Measurements from ENCODE around the gene ATP7B.
A peak's percentile ranks its signal among the peaks of the same experiment; 100 is the strongest.

The ATP7B gene

GRCh38 chr13:51923983-51924539, 87.2 kb downstream of the ATP7B start:
- no peak overlapping the region for H3K4me3 ChIP-seq (ENCODE audit: control insufficient read depth in 1 of 7, extremely low read depth in 1 of 7, insufficient read depth in 4 of 7, low read depth in 2 of 7, low read length in 6 of 7)
- CTCF ChIA-PET = interaction anchor here (0.8 to 5.2 kb wide), 6 partner anchors 11 to 29 kb away, joined by 3 to 38 read pairs (median 4); no protein-coding TSS in a partner anchor
- DNase-seq = peak; percentile 17 to 65 (median 28)
- H3K9me3 ChIP-seq (ENCODE audit: control extremely low read depth in 1 of 5, control insufficient read depth in 4 of 5, insufficient read depth in 2 of 5, low read depth in 1 of 5, low read length in 4 of 5) = no peaks in the 10 kb centered on the region
- 100% methylated on average over 1 of the region's 3 CpGs for WGBS (ENCODE audit: insufficient coverage)
- H3K4me1 ChIP-seq (ENCODE audit: control extremely low read depth in 1 of 4, control insufficient read depth in 4 of 4, insufficient read depth in 4 of 4, low read length in 3 of 4) = no peaks in the 10 kb centered on the region
- peaks cover 0 to 3% (median 0%) of the 10 kb centered on the region in 4 experiments for H3K36me3 ChIP-seq (ENCODE audit: control insufficient read depth in 4 of 4, insufficient read depth in 4 of 4, low read length in 3 of 4)
- H3K27ac ChIP-seq (ENCODE audit: insufficient read depth in 1 of 2, low read depth in 1 of 2, low read length in 2 of 2, poor library complexity in 1 of 2, severe bottlenecking in 2 of 2) = no peak overlapping the region
- POLR2A ChIA-PET = no interaction called here
- H3K27me3 ChIP-seq (replicated peaks in 2 of 5; ENCODE audit: control insufficient read depth in 4 of 5, insufficient read depth in 5 of 5, low read length in 4 of 5) = no peaks in the 10 kb centered on the region

GRCh38 chr13:51922771-51923480, 88.3 kb downstream of the ATP7B start:
- 100% methylated on average over 9 of the region's 10 CpGs for WGBS (ENCODE audit: insufficient coverage)
- no peaks in the 10 kb centered on the region for H3K9me3 ChIP-seq (ENCODE audit: control extremely low read depth in 1 of 5, control insufficient read depth in 4 of 5, insufficient read depth in 2 of 5, low read depth in 1 of 5, low read length in 4 of 5)
- no peak overlapping the region for H3K27ac ChIP-seq (ENCODE audit: insufficient read depth in 1 of 2, low read depth in 1 of 2, low read length in 2 of 2, poor library complexity in 1 of 2, severe bottlenecking in 2 of 2)
- H3K36me3 ChIP-seq (ENCODE audit: control insufficient read depth in 4 of 4, insufficient read depth in 4 of 4, low read length in 3 of 4) = peaks cover 0 to 3% (median 0%) of the 10 kb centered on the region in 4 experiments
- no peaks in the 10 kb centered on the region for H3K27me3 ChIP-seq (replicated peaks in 2 of 5; ENCODE audit: control insufficient read depth in 4 of 5, insufficient read depth in 5 of 5, low read length in 4 of 5)
- ChIA-PET CTCF (interaction anchor here (0.9 to 5.2 kb wide), 4 partner anchors 9 to 107 kb away, joined by 3 to 38 read pairs (median 16); no protein-coding TSS in a partner anchor), POLR2A (no interaction called here)
- no peak overlapping the region for H3K4me3 ChIP-seq (ENCODE audit: control insufficient read depth in 1 of 7, extremely low read depth in 1 of 7, insufficient read depth in 4 of 7, low read depth in 2 of 7, low read length in 6 of 7)
- no peaks in the 10 kb centered on the region for H3K4me1 ChIP-seq (ENCODE audit: control extremely low read depth in 1 of 4, control insufficient read depth in 4 of 4, insufficient read depth in 4 of 4, low read length in 3 of 4)
- no peak for DNase-seq

GRCh38 chr13:51921790-51922740, 89.2 kb downstream of the ATP7B start:
- Histone ChIP-seq H3K4me3 (ENCODE audit: control insufficient read depth in 1 of 7, extremely low read depth in 1 of 7, insufficient read depth in 4 of 7, low read depth in 2 of 7, low read length in 6 of 7) (no peak overlapping the region), H3K36me3 (ENCODE audit: control insufficient read depth in 4 of 4, insufficient read depth in 4 of 4, low read length in 3 of 4) (peaks cover 0 to 3% (median 0%) of the 10 kb centered on the region in 4 experiments), H3K9me3 (ENCODE audit: control extremely low read depth in 1 of 5, control insufficient read depth in 4 of 5, insufficient read depth in 2 of 5, low read depth in 1 of 5, low read length in 4 of 5) (no peaks in the 10 kb centered on the region), H3K27me3 (replicated peaks in 2 of 5; ENCODE audit: control insufficient read depth in 4 of 5, insufficient read depth in 5 of 5, low read length in 4 of 5) (no peaks in the 10 kb centered on the region), H3K4me1 (ENCODE audit: control extremely low read depth in 1 of 4, control insufficient read depth in 4 of 4, insufficient read depth in 4 of 4, low read length in 3 of 4) (no peaks in the 10 kb centered on the region), H3K27ac (ENCODE audit: insufficient read depth in 1 of 2, low read depth in 1 of 2, low read length in 2 of 2, poor library complexity in 1 of 2, severe bottlenecking in 2 of 2) (no peak overlapping the region)
- POLR2A ChIA-PET = no interaction called here
- 98% methylated on average over 6 of the region's 14 CpGs for WGBS (ENCODE audit: insufficient coverage)
- DNase-seq = no peak
- CTCF ChIA-PET = interaction anchor here (1.2 to 5.2 kb wide), 4 partner anchors 9 to 107 kb away, joined by 3 to 38 read pairs (median 16); no protein-coding TSS in a partner anchor

GRCh38 chr13:51920786-51921185, 90.5 kb downstream of the ATP7B start:
- WGBS (ENCODE audit: insufficient coverage) = 95% methylated on average over 8 of the region's 8 CpGs
- ChIA-PET POLR2A (no interaction called here), CTCF (interaction anchor here (0.6 to 5.2 kb wide), 3 partner anchors 9 to 41 kb away, joined by 3 to 38 read pairs (median 5); no protein-coding TSS in a partner anchor)

GRCh38 chr13:51920267-51920666, 91.0 kb downstream of the ATP7B start:
- Histone ChIP-seq H3K36me3 (ENCODE audit: control insufficient read depth in 4 of 4, insufficient read depth in 4 of 4, low read length in 3 of 4) (peaks cover 0 to 3% (median 0%) of the 10 kb centered on the region in 4 experiments), H3K4me1 (ENCODE audit: control extremely low read depth in 1 of 4, control insufficient read depth in 4 of 4, insufficient read depth in 4 of 4, low read length in 3 of 4) (no peaks in the 10 kb centered on the region), H3K27me3 (replicated peaks in 2 of 5; ENCODE audit: control insufficient read depth in 4 of 5, insufficient read depth in 5 of 5, low read length in 4 of 5) (no peaks in the 10 kb centered on the region), H3K27ac (ENCODE audit: insufficient read depth in 1 of 2, low read depth in 1 of 2, low read length in 2 of 2, poor library complexity in 1 of 2, severe bottlenecking in 2 of 2) (no peak overlapping the region), H3K9me3 (ENCODE audit: control extremely low read depth in 1 of 5, control insufficient read depth in 4 of 5, insufficient read depth in 2 of 5, low read depth in 1 of 5, low read length in 4 of 5) (no peaks in the 10 kb centered on the region), H3K4me3 (ENCODE audit: control insufficient read depth in 1 of 7, extremely low read depth in 1 of 7, insufficient read depth in 4 of 7, low read depth in 2 of 7, low read length in 6 of 7) (no peak overlapping the region)
- 100% methylated on average over 3 of the region's 3 CpGs for WGBS (ENCODE audit: insufficient coverage)
- no peak for DNase-seq
- CTCF ChIA-PET = interaction anchor here (1.1 to 5.2 kb wide), 3 partner anchors 9 to 30 kb away, joined by 4 to 38 read pairs (median 5); no protein-coding TSS in a partner anchor
- POLR2A ChIA-PET = no interaction called here

More at GRCh38 chr13:51920786-51921185, 90.5 kb downstream of the ATP7B start:
- Histone ChIP-seq H3K27me3 (replicated peaks in 2 of 5; ENCODE audit: control insufficient read depth in 4 of 5, insufficient read depth in 5 of 5, low read length in 4 of 5) (no peaks in the 10 kb centered on the region), H3K27ac (ENCODE audit: insufficient read depth in 1 of 2, low read depth in 1 of 2, low read length in 2 of 2, poor library complexity in 1 of 2, severe bottlenecking in 2 of 2) (no peak overlapping the region), H3K4me3 (ENCODE audit: control insufficient read depth in 1 of 7, extremely low read depth in 1 of 7, insufficient read depth in 4 of 7, low read depth in 2 of 7, low read length in 6 of 7) (no peak overlapping the region), H3K9me3 (ENCODE audit: control extremely low read depth in 1 of 5, control insufficient read depth in 4 of 5, insufficient read depth in 2 of 5, low read depth in 1 of 5, low read length in 4 of 5) (no peaks in the 10 kb centered on the region), H3K4me1 (ENCODE audit: control extremely low read depth in 1 of 4, control insufficient read depth in 4 of 4, insufficient read depth in 4 of 4, low read length in 3 of 4) (no peaks in the 10 kb centered on the region), H3K36me3 (ENCODE audit: control insufficient read depth in 4 of 4, insufficient read depth in 4 of 4, low read length in 3 of 4) (peaks cover 0 to 3% (median 0%) of the 10 kb centered on the region in 4 experiments)
- DNase-seq = no peak

- 85% methylated on average over 7 of the region's 9 CpGs for WGBS (ENCODE audit: insufficient coverage)
- H3K4me1 ChIP-seq (ENCODE audit: control extremely low read depth in 1 of 4, control insufficient read depth in 4 of 4, insufficient read depth in 4 of 4, low read length in 3 of 4) = no peaks in the 10 kb centered on the region
- ChIA-PET CTCF (interaction anchor here (1.1 to 5.2 kb wide), 3 partner anchors 18 to 29 kb away, joined by 3 to 38 read pairs (median 4); no protein-coding TSS in a partner anchor), POLR2A (no interaction called here)
- H3K36me3 ChIP-seq (ENCODE audit: control insufficient read depth in 4 of 4, insufficient read depth in 4 of 4, low read length in 3 of 4) = peaks cover 0 to 3% (median 0%) of the 10 kb centered on the region in 4 experiments
- H3K9me3 ChIP-seq (ENCODE audit: control extremely low read depth in 1 of 5, control insufficient read depth in 4 of 5, insufficient read depth in 2 of 5, low read depth in 1 of 5, low read length in 4 of 5) = no peaks in the 10 kb centered on the region
- no peak for DNase-seq
- H3K27ac ChIP-seq (ENCODE audit: insufficient read depth in 1 of 2, low read depth in 1 of 2, low read length in 2 of 2, poor library complexity in 1 of 2, severe bottlenecking in 2 of 2) = no peak overlapping the region
- H3K4me3 ChIP-seq (ENCODE audit: control insufficient read depth in 1 of 7, extremely low read depth in 1 of 7, insufficient read depth in 4 of 7, low read depth in 2 of 7, low read length in 6 of 7) = no peak overlapping the region
- no peaks in the 10 kb centered on the region for H3K27me3 ChIP-seq (replicated peaks in 2 of 5; ENCODE audit: control insufficient read depth in 4 of 5, insufficient read depth in 5 of 5, low read length in 4 of 5)
These were observed 91.7 kb downstream of the ATP7B start for GRCh38 chr13:51919531-51919930.

Measured in common myeloid progenitor, CD34-positive (primary cell).